ENCODE measurements around the gene MPND.

MPND gene

GRCh38 chr19:4376028-4376670 lies 32.8 kb downstream of the MPND start:
- no peak for ATAC-seq
- no peak for TF ChIP-seq GLIS3 (CRISPR knock-in tag; IDR thresholded peaks at IDR 0.05)

- no peak for ATAC-seq
Observed at GRCh38 chr19:4376671-4376990, 33.3 kb downstream of the MPND start.

More at GRCh38 chr19:4376671-4376990, 33.3 kb downstream of the MPND start:
- TF ChIP-seq CSRNP3 (CRISPR knock-in tag; IDR thresholded peaks at IDR 0.05) (no peak), ESRRG (CRISPR knock-in tag; IDR thresholded peaks at IDR 0.05) (no peak), RARB (CRISPR knock-in tag; IDR thresholded peaks at IDR 0.05) (no peak), BACH2 (CRISPR knock-in tag; IDR thresholded peaks at IDR 0.05; ENCODE audit: borderline replicate concordance) (no peak), ZNF565 (CRISPR knock-in tag; conservative IDR thresholded peaks at IDR 0.05; ENCODE audit: low read depth) (no peak), TCF4 (CRISPR knock-in tag; IDR thresholded peaks at IDR 0.05; ENCODE audit: borderline replicate concordance) (no peak), SNAI2 (CRISPR knock-in tag; IDR thresholded peaks at IDR 0.05) (no peak), ZFP3 (CRISPR knock-in tag; IDR thresholded peaks at IDR 0.05) (no peak), ZNF8 (CRISPR knock-in tag; IDR thresholded peaks at IDR 0.05) (no peak), TOX (CRISPR knock-in tag; IDR thresholded peaks at IDR 0.05; ENCODE audit: borderline replicate concordance) (no peak), POU6F1 (CRISPR knock-in tag; IDR thresholded peaks at IDR 0.05; ENCODE audit: borderline replicate concordance, low read depth) (no peak), ARNTL (CRISPR knock-in tag; IDR thresholded peaks at IDR 0.05; ENCODE audit: borderline replicate concordance, low read depth) (no peak), PPARA (CRISPR knock-in tag; IDR thresholded peaks at IDR 0.05; ENCODE audit: borderline replicate concordance) (no peak), PATZ1 (CRISPR knock-in tag; IDR thresholded peaks at IDR 0.05; ENCODE audit: borderline replicate concordance) (no peak), ZNF70 (CRISPR knock-in tag; IDR thresholded peaks at IDR 0.05) (no peak), TSHZ2 (CRISPR knock-in tag; IDR thresholded peaks at IDR 0.05) (no peak), ZFP30 (CRISPR knock-in tag; IDR thresholded peaks at IDR 0.05) (no peak), CSDC2 (CRISPR knock-in tag; IDR thresholded peaks at IDR 0.05) (no peak), ISL1 (CRISPR knock-in tag; IDR thresholded peaks at IDR 0.05) (no peak), GLIS3 (CRISPR knock-in tag; IDR thresholded peaks at IDR 0.05) (no peak)
